ENCODE results near the gene PARP8. TPM values are rescaled to one million over a fixed set of nuclear protein-coding genes. Genes with fewer than 3 reads are reported as not detected.
"Not testable (repeated sequence)": the region's sequence is repeated elsewhere in the genome, so short reads cannot be mapped to it uniquely, and the experiment has no call there.

PARP8 gene, protein sequence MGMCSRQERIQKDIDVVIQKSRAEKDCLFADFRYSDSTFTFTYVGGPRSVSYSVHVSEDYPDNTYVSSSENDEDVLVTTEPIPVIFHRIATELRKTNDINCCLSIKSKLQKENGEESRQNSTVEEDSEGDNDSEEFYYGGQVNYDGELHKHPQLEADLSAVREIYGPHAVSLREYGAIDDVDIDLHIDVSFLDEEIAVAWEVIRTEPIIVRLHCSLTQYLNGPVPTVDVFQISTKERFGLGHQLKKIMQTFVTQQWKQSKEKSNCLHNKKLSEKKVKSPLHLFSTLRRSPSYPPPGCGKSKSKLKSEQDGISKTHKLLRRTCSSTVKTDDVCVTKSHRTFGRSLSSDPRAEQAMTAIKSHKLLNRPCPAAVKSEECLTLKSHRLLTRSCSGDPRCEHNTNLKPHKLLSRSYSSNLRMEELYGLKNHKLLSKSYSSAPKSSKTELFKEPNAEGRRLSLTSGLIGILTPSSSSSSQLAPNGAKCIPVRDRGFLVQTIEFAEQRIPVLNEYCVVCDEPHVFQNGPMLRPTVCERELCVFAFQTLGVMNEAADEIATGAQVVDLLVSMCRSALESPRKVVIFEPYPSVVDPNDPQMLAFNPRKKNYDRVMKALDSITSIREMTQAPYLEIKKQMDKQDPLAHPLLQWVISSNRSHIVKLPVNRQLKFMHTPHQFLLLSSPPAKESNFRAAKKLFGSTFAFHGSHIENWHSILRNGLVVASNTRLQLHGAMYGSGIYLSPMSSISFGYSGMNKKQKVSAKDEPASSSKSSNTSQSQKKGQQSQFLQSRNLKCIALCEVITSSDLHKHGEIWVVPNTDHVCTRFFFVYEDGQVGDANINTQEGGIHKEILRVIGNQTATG
- 22.2 and 23.5 TPM in 2 replicates for total RNA-seq

DNA sequence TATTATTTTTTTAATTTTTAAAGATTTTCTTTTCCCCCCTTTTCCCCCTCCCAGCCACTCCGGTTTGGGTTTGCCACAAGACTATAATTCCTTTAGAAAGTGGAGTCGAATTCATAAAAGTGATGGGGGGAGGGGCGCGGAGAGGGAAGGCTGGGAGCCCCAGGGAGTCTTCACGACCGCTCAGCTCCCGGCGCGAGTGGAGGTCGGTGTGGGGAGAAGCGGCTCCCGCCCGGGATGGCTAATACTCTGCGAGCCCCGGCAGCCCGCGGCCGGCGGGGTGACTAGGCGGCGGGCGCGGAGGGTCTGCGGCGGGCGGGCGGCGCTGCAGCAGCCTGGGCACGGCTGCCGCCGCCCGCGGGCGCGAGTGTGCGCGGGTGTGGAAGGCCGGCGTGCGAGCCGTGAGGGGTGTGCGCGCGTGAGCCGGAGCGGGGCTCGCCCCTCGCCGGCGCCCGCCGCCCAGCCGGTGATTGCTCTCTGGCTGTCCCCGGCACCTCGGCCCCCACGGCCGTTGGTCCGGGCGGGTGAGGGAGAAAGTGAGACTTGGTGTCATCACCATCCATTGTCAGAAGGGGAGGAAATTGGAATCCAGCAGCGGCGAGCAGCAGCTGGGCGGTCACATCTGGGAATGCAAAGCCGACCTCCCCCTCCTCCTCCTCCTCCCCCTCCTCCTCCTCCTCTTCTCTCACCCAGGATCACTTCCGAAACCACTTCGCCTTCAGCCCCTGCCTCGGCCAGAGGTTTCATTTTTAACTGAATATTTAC is at the start of gene PARP8:
TSS of gene PARP8 (plus strand) at position 377 of the 762 bp plus-strand sequence. CDS start 459 bp downstream, outside the sequence.
- H3K4me1 Mint-ChIP-seq (ENCODE audit: low read depth), result peaks cover 39% of the 10 kb centered on the region
- peaks cover 8% of the 10 kb centered on the region for H3K36me3 Mint-ChIP-seq (ENCODE audit: low read depth)
- H3K27me3 Mint-ChIP-seq (ENCODE audit: low read depth), result no peaks in the 10 kb centered on the region
- intact Hi-C loops (cut with micrococcal nuclease), result loop anchor here (2.0 to 5.0 kb wide), 2 partner anchors 164 to 226 kb away; partner anchors contain the start of gene EMB
- H3K27ac Mint-ChIP-seq, result peak within 1 kb of the TSS; percentile 100
- peak; percentile 33 for DNase-seq (ENCODE audit: low spot score)
- H3K9me3 Mint-ChIP-seq, result no peaks in the 10 kb centered on the region
- peak within 1 kb of the TSS; percentile 98 for H3K4me3 Mint-ChIP-seq (ENCODE audit: low read depth)

DNA sequence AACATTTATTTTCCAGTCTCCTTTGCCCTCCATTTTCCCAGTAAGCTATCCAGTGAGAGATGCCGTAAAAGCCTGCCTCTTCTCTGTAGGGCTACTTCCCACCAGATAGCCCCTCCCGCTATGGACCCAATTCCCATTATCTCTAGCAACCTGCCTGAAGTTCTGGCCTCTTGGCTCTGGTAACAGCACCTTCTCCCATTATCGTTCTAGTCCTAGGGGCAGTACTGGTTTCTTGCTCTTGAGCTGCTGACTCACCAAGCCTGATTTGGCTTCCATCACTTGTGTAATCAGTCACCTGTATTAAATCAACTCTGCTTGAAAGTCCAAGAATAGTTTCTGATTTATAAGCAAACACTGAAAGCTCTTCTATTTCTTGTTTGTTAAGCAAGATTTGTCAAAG is 42.8 kb upstream of the PARP8 start:
- DNase-seq (ENCODE audit: low spot score), result no peak
- Mint-ChIP-seq H3K4me3 (ENCODE audit: low read depth) (no peak overlapping the region), H3K9me3 (peaks cover 21% of the 10 kb centered on the region), H3K4me1 (ENCODE audit: low read depth) (no peaks in the 10 kb centered on the region), H3K27me3 (ENCODE audit: low read depth) (peaks cover 4% of the 10 kb centered on the region), H3K27ac (no peak overlapping the region), H3K36me3 (ENCODE audit: low read depth) (peaks cover 8% of the 10 kb centered on the region)
- intact Hi-C loops (cut with micrococcal nuclease), result no loop called here

DNA sequence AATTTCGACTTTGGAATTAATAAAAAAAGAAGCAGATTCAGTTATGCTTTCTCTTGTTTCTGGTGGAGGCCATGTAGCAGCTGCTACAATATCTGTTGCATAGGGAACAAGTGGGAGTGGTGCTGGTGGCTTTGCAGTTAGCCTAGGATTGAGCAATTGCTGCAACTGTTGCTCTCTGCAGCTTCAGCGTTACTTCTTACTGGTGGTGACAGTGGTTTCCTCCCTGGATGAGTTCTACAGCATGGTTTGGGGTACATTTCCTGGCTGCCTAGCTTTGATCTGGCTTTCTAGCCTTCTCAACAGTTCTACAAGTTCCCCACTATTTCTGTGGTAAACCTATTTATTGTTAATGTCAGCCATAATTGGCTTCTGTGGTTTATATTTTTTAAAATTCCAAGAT is 31.6 kb upstream of the PARP8 start:
- intact Hi-C loops (cut with micrococcal nuclease); H3K27me3 Mint-ChIP-seq (ENCODE audit: low read depth): not testable (repeated sequence)
- Mint-ChIP-seq H3K9me3 (peaks cover 19% of the 10 kb centered on the region), H3K4me1 (ENCODE audit: low read depth) (peaks cover 41% of the 10 kb centered on the region), H3K36me3 (ENCODE audit: low read depth) (peaks cover 33% of the 10 kb centered on the region), H3K4me3 (ENCODE audit: low read depth) (peak overlapping the region; percentile 15), H3K27ac (peak overlapping the region; percentile 43)
- DNase-seq (ENCODE audit: low spot score), result peak; percentile 45

DNA sequence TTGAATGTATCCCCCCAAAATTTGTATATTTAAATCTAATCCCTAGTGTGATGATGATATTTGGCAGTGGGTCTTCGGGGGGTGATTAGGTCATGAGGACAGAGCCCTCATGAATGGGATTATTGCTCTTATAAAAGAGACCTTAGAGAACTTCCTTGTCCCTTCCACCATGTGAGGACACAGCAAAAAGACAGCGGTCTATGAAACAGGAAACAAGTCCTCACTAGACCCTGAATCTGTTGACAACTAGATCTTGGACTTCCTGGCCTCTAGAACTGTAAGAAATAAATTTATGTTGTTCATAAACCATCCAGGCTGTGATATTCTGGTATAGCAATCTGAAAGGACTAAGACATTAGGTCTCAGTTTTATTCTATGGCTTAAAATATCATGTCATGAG is 28.9 kb upstream of the PARP8 start:
- H3K27me3 Mint-ChIP-seq (ENCODE audit: low read depth); intact Hi-C loops (cut with micrococcal nuclease); H3K4me3 Mint-ChIP-seq (ENCODE audit: low read depth): not testable (repeated sequence)

DNA sequence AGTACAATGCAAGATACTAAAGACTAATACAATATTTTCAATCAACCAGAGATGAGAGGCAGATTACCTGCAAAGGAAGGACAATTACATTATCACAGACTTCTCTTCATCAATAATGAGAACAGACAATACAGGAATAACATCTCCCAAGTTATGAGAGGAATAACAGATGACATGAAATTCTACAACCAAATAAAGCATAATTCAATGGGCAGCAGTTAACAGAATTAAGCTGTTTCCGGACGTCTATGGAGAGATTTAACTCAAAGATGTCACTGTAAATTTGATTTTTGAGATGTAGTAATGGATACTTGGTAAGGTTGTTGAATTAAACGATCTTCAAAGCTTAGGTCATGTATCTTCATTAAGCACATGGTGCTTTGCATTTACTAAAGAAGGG is 19.8 kb upstream of the PARP8 start:
- H3K27me3 Mint-ChIP-seq (ENCODE audit: low read depth), result no peaks in the 10 kb centered on the region
- no peak overlapping the region for H3K27ac Mint-ChIP-seq
- intact Hi-C loops (cut with micrococcal nuclease), result no loop called here
- H3K4me3 Mint-ChIP-seq (ENCODE audit: low read depth), result no peak overlapping the region
- H3K9me3 Mint-ChIP-seq, result no peaks in the 10 kb centered on the region
- DNase-seq (ENCODE audit: low spot score), result no peak
- H3K36me3 Mint-ChIP-seq (ENCODE audit: low read depth), result no peaks in the 10 kb centered on the region
- H3K4me1 Mint-ChIP-seq (ENCODE audit: low read depth), result peaks cover 2% of the 10 kb centered on the region

More for the DNA sequence above, 28.9 kb upstream of the PARP8 start:
- not testable (repeated sequence) for DNase-seq (ENCODE audit: low spot score); H3K27ac Mint-ChIP-seq; H3K9me3 Mint-ChIP-seq
- Mint-ChIP-seq H3K4me1 (ENCODE audit: low read depth) (peaks cover 40% of the 10 kb centered on the region), H3K36me3 (ENCODE audit: low read depth) (peaks cover 20% of the 10 kb centered on the region)

DNA sequence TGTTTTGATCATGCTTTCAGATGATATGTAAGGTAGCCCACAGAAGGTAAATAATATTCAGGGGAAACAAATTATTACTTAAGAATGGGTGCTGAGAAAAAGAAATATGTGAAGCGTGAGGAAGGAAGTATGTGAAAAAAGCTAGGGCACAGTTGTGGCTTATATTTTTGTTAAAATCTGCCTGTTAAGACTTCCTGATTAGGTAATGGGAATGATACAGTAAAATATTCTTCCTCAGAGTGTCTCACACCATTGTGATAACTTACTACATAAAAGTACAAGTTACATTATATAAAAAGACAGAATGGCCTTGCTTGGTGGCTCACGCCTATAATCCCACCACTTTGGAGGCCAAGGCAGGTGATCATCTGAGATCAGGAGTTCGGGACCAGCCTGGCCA is 18.7 kb upstream of the PARP8 start:
- intact Hi-C loops (cut with micrococcal nuclease), result no loop called here
- Mint-ChIP-seq H3K4me3 (ENCODE audit: low read depth) (no peak overlapping the region), H3K9me3 (no peaks in the 10 kb centered on the region)

DNA sequence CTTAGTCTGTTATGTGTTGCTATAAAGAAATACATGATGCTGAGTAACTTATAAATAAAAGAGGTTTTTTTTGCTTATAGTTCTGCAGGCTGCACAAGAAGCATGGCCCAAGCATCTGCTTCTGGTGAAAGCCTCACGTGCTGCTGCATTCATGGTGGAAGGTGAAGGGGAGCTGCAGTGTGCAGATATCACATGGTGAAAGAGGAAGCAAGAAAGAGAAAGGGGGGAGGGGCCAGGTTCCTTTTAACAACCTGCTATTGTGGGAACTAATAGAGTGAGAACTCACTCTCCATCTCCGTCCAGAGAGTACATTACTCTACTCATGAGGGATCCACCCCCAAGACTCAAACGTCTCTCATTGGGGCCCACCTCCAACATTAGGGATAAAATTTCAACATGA is 12.5 kb upstream of the PARP8 start:
- Mint-ChIP-seq H3K4me3 (ENCODE audit: low read depth) (no peak overlapping the region), H3K4me1 (ENCODE audit: low read depth) (peaks cover 9% of the 10 kb centered on the region), H3K27ac (no peak overlapping the region), H3K9me3 (no peaks in the 10 kb centered on the region), H3K36me3 (ENCODE audit: low read depth) (peaks cover 4% of the 10 kb centered on the region), H3K27me3 (ENCODE audit: low read depth) (no peaks in the 10 kb centered on the region)
- intact Hi-C loops (cut with micrococcal nuclease), result no loop called here
- DNase-seq (ENCODE audit: low spot score), result no peak

More for the DNA sequence above, 18.7 kb upstream of the PARP8 start:
- H3K27me3 Mint-ChIP-seq (ENCODE audit: low read depth), result no peaks in the 10 kb centered on the region
- H3K4me1 Mint-ChIP-seq (ENCODE audit: low read depth), result no peaks in the 10 kb centered on the region
- no peak for DNase-seq (ENCODE audit: low spot score)
- no peak overlapping the region for H3K27ac Mint-ChIP-seq
- H3K36me3 Mint-ChIP-seq (ENCODE audit: low read depth), result no peaks in the 10 kb centered on the region

DNA sequence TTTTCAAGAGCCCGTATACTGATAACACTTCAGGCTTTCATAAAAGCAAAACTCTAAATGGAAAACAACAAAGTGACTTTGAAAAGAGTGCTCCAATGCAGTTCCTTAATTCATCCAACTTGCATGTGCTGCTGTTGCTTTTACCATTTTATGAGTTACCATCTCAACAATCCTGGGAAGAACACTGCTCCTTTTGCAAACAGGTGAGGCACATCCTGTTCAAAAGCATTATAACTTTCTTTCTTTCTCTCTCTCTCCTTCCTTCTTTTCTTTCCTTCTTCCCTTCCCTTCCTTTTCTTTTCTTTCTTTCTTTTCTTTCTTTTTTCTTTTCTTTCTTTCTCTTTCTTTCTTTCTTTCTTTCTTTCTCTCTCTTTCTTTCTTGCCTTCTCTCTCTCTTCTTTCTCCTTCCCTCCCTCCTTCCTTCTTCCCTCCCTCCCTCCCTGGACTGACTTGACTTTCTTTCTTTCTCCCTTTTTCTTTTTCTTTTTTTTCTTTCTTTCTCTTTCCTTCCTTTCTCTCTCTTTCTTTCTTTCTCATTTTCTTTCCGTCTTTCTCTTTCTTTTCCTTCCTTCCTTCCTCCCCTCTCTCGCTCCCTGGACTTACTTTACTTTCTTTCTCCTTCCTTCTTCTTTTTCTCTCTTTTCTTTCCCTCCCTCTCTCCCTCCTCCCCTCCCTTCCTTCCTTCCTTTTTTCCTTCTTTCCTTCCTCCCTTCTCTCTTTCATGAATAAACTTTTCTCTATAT is 11.2 kb upstream of the PARP8 start:
- Mint-ChIP-seq H3K4me3 (ENCODE audit: low read depth) (no peak overlapping the region), H3K27me3 (ENCODE audit: low read depth) (no peaks in the 10 kb centered on the region), H3K4me1 (ENCODE audit: low read depth) (peaks cover 9% of the 10 kb centered on the region), H3K36me3 (ENCODE audit: low read depth) (peaks cover 4% of the 10 kb centered on the region), H3K9me3 (peaks cover 1% of the 10 kb centered on the region), H3K27ac (no peak overlapping the region)
- intact Hi-C loops (cut with micrococcal nuclease), result no loop called here
- DNase-seq (ENCODE audit: low spot score), result no peak

DNA sequence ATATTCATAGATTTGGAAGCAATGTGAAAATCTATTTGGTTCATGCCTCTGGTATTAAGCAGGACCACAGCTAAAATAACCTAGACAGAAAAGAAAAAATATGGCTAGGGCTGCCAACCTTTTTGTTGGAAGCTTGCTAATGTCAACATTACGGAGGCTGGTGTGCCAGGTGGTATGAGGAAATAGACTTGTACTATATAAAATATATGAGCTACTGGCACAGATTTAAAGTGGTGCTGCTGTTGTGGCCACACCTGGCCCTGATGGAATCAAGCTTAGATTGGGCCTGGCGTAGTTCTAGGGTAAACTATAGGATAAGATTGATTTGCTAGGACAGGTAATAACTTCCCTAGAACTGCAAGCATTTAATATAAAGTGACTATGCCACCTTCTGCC is 10.6 kb upstream of the PARP8 start:
- DNase-seq (ENCODE audit: low spot score), result no peak
- H3K4me3 Mint-ChIP-seq (ENCODE audit: low read depth), result no peak overlapping the region
- H3K4me1 Mint-ChIP-seq (ENCODE audit: low read depth), result peaks cover 9% of the 10 kb centered on the region
- no peak overlapping the region for H3K27ac Mint-ChIP-seq
- H3K9me3 Mint-ChIP-seq, result peaks cover 3% of the 10 kb centered on the region
- no peaks in the 10 kb centered on the region for H3K27me3 Mint-ChIP-seq (ENCODE audit: low read depth)
- peaks cover 6% of the 10 kb centered on the region for H3K36me3 Mint-ChIP-seq (ENCODE audit: low read depth)
- intact Hi-C loops (cut with micrococcal nuclease), result no loop called here

DNA sequence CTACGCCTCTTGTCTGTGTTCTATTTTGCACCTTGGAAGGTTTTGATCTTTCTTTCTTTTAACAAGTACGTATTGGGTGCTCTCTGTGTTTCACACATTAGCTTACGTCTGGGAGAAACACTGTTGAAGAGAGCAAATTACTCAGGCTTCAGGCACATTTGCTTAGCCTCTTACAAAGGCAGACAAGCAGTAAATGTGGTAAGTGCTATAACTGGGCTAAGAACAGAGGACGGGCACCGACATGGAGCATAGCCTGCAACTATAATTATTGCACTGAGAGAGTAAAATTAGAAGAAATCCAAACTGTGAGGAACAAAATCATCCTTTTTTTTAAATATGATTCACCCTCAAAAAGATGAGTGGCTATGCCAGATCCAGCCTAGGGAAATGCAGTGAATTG is 9.4 kb upstream of the PARP8 start:
- peaks cover 9% of the 10 kb centered on the region for H3K4me1 Mint-ChIP-seq (ENCODE audit: low read depth)
- DNase-seq (ENCODE audit: low spot score), result no peak
- peaks cover 3% of the 10 kb centered on the region for H3K9me3 Mint-ChIP-seq
- intact Hi-C loops (cut with micrococcal nuclease), result no loop called here
- H3K36me3 Mint-ChIP-seq (ENCODE audit: low read depth), result peaks cover 6% of the 10 kb centered on the region
- H3K4me3 Mint-ChIP-seq (ENCODE audit: low read depth), result no peak overlapping the region
- H3K27ac Mint-ChIP-seq, result no peak overlapping the region
- no peaks in the 10 kb centered on the region for H3K27me3 Mint-ChIP-seq (ENCODE audit: low read depth)

DNA sequence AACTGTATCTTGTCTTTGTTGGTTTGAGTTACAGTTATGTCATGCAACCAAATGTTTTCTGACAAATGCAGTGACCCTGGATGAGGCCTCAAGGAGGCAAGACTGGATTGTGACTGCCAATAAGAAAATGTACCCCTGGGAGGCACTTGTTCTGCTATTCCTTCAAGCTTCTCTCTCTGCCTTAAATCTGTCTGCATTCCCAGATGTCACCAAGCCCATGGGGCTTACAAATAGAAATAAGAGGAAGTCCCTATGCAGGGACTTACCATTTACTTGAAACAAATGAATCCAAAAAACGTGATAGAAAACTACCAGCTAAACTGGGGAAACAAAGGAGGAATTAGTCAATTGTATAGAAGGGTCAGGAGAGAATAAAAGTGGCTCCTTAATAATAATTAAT is 8.2 kb upstream of the PARP8 start:
- Mint-ChIP-seq H3K9me3 (peaks cover 3% of the 10 kb centered on the region), H3K27ac (no peak overlapping the region), H3K4me3 (ENCODE audit: low read depth) (no peak overlapping the region), H3K36me3 (ENCODE audit: low read depth) (peaks cover 6% of the 10 kb centered on the region), H3K27me3 (ENCODE audit: low read depth) (no peaks in the 10 kb centered on the region), H3K4me1 (ENCODE audit: low read depth) (peaks cover 9% of the 10 kb centered on the region)
- intact Hi-C loops (cut with micrococcal nuclease), result no loop called here
- no peak for DNase-seq (ENCODE audit: low spot score)

DNA sequence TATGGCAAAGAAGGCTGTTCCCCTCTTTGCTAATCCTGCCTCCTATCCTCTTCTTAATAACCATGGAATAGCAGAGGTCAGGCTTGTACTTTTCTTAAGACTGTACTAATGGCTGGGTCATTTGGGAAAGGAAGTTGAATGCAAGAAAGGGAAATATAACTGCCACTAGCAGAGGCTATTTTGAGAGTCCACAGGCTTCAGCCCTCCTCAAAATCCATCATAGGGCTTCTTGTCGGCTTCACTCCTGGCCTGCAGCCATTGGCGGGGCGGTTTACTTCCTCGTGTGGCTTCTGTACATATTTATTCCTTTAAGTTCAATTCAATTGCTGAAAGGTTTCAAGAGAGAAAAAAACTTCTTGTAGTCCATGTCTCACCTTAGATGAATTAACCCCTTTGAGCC is 2.8 kb upstream of the PARP8 start:
- Mint-ChIP-seq H3K4me3 (ENCODE audit: low read depth) (no peak overlapping the region), H3K27ac (no peak overlapping the region), H3K27me3 (ENCODE audit: low read depth) (no peaks in the 10 kb centered on the region), H3K4me1 (ENCODE audit: low read depth) (peaks cover 21% of the 10 kb centered on the region), H3K9me3 (peaks cover 3% of the 10 kb centered on the region), H3K36me3 (ENCODE audit: low read depth) (peaks cover 5% of the 10 kb centered on the region)
- DNase-seq (ENCODE audit: low spot score), result no peak
- intact Hi-C loops (cut with micrococcal nuclease), result loop anchor here (2.0 kb wide), 1 partner anchor 73 kb away; no protein-coding TSS in a partner anchor

Data from activated T-helper 2 cell treated with anti-CD3 and anti-CD28 coated beads, Interferon-gamma antibody, Interleukin-2, Interleukin-4, amounts not matched to agents 10 μg/mL and 5 μg/mL and 100 μg/mL, durations not matched to agents 14 hours and 24 hours and 36 hours (primary cell).